Measurements from ENCODE around the gene ASF1B. TPM values are rescaled to one million over a fixed set of nuclear protein-coding genes. Genes with fewer than 3 reads are reported as not detected.

Gene ASF1B
- total RNA-seq (2022; extraction: Qiagen RNA extraction; ENCODE audit: low read depth) = 30.2 to 35.4 TPM (median 33.9 TPM) in 5 replicates

GRCh38 chr19:14136509-14137281 lies at the start of gene ASF1B:
Gene ASF1B, minus strand, starts transcription at chr19:14136589. Its CDS starts 133 bp downstream, at chr19:14136456.

GRCh38 chr19:14117668-14118164 lies 18.7 kb downstream of the ASF1B start, which contains the start of gene PRKACA:
Gene PRKACA, minus strand, starts transcription at chr19:14117762. Its CDS starts 215 bp downstream, at chr19:14117547.

GRCh38 chr19:14090509-14091080 lies 45.8 kb downstream of the ASF1B start, which contains the start of gene SAMD1:
Gene SAMD1, minus strand, starts transcription at chr19:14090751.

GRCh38 chr19:14085309-14085995 lies 50.9 kb downstream of the ASF1B start, which contains the start of gene C19orf67:
Gene C19orf67, minus strand, starts transcription at chr19:14085783. Its CDS starts 156 bp downstream, at chr19:14085627.

GRCh38 chr19:14072535-14073260 lies 63.7 kb downstream of the ASF1B start, which contains the start of gene MISP3:
Gene MISP3, plus strand, starts transcription at chr19:14072786. Its CDS starts 524 bp downstream, at chr19:14073310.

Other genes starting within 250 kb of the ASF1B start
- gene BRME1, start 230.5 kb downstream of the ASF1B start, total RNA-seq (2022; extraction: Qiagen RNA extraction; ENCODE audit: low read depth) = 0.09 to 0.64 TPM (median 0.46 TPM) in 3 of 5 replicates, not detected in the others
- gene CC2D1A, start 230.4 kb downstream of the ASF1B start, total RNA-seq (2022; extraction: Qiagen RNA extraction; ENCODE audit: low read depth) = 9.2 to 12.0 TPM (median 10.7 TPM) in 5 replicates
- 0.87 to 1.5 TPM (median 1.2 TPM) in 5 replicates for gene PODNL1, start 198.2 kb downstream of the ASF1B start, total RNA-seq (2022; extraction: Qiagen RNA extraction; ENCODE audit: low read depth)
- 14.2 to 21.2 TPM (median 20.4 TPM) in 5 replicates for gene DCAF15, start 184.1 kb downstream of the ASF1B start, total RNA-seq (2022; extraction: Qiagen RNA extraction; ENCODE audit: low read depth)
- 3.5 to 7.8 TPM (median 6.1 TPM) in 5 replicates for gene RFX1, start 130.3 kb downstream of the ASF1B start, total RNA-seq (2022; extraction: Qiagen RNA extraction; ENCODE audit: low read depth)
- not detected in 5 replicates for gene RLN3, start 108.4 kb downstream of the ASF1B start, total RNA-seq (2022; extraction: Qiagen RNA extraction; ENCODE audit: low read depth)
- gene IL27RA, start 104.8 kb downstream of the ASF1B start, total RNA-seq (2022; extraction: Qiagen RNA extraction; ENCODE audit: low read depth) = 7.8 to 12.2 TPM (median 11.2 TPM) in 5 replicates
- 1.9 to 2.4 TPM (median 1.9 TPM) in 5 replicates for gene PALM3, start 74.5 kb downstream of the ASF1B start, total RNA-seq (2022; extraction: Qiagen RNA extraction; ENCODE audit: low read depth)
- gene MISP3, start 63.8 kb downstream of the ASF1B start, total RNA-seq (2022; extraction: Qiagen RNA extraction; ENCODE audit: low read depth) = 3.1 to 4.3 TPM (median 4.0 TPM) in 5 replicates
- not detected in 5 replicates for gene C19orf67, start 50.8 kb downstream of the ASF1B start, total RNA-seq (2022; extraction: Qiagen RNA extraction; ENCODE audit: low read depth)
- gene SAMD1, start 45.8 kb downstream of the ASF1B start, total RNA-seq (2022; extraction: Qiagen RNA extraction; ENCODE audit: low read depth) = 39.4 to 49.2 TPM (median 42.2 TPM) in 5 replicates
- gene PRKACA, start 18.8 kb downstream of the ASF1B start, total RNA-seq (2022; extraction: Qiagen RNA extraction; ENCODE audit: low read depth) = 32.5 to 38.6 TPM (median 33.9 TPM) in 5 replicates
- 2.9 to 3.4 TPM (median 3.1 TPM) in 5 replicates for gene ADGRL1, start 69.6 kb upstream of the ASF1B start, total RNA-seq (2022; extraction: Qiagen RNA extraction; ENCODE audit: low read depth)
- gene ADGRE5, start 244.9 kb upstream of the ASF1B start, total RNA-seq (2022; extraction: Qiagen RNA extraction; ENCODE audit: low read depth) = 73.4 to 82.1 TPM (median 78.3 TPM) in 5 replicates

Measured in A549 treated with CpdA at 1 μM for 4 hours (cell line).